ENCODE measurements around the gene VPS9D1.

Gene VPS9D1

DNA sequence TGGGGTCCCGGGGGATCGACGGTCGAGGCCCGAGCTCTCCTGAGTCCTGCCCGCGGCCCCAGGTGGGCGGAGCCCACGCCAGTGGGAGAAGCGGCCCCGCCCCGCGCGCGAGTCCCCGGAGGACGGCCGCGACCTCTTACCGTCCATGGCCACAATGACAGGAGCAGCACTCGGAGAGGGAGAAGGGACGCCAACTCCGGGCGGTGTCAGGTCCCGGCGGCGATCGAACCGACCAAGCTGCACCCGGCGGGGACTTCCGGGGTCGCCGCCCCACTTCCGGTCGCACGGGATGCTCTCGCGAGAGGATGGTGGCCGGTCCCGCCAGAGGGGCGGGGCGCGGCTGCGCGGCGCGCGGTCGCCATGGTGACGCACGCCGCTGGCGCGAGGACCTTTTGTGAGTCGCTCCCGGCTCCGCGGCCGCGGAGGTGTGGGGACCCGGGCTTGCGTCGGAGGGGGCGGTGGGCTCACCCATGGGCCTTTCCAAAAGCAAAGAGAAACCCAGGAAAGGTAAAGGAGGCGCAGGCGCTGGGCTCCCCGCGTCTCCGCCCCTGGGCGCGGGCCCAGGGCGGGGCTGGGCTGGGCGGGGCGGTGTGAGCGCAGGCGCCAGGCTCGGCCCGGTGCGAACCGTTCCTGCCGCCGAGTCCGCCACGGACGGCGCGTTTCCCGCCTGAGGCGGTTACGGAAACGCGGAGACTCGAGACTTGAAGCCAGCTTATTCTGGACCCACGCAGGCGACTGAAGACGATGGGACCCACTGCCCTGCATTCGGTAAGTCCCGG, 63.1 kb downstream of the VPS9D1 start, which contains the start of the genes CHMP1A and SPATA33:
TSS of gene CHMP1A (minus strand) at position 267 of the 779 bp plus-strand sequence. CDS start at position 147, 120 bp downstream.
TSS of gene SPATA33 (plus strand) at position 395 of the 779 bp plus-strand sequence. CDS start at position 471, 76 bp downstream.
- peak; percentile 60 for DNase-seq
